ENCODE results near the gene TMEM255B. TPM values are rescaled to one million over a fixed set of nuclear protein-coding genes. Genes with fewer than 3 reads are reported as not detected.

TMEM255B gene
- total RNA-seq, 1 experiment from 2014 or later, result 2.8 TPM

DNA sequence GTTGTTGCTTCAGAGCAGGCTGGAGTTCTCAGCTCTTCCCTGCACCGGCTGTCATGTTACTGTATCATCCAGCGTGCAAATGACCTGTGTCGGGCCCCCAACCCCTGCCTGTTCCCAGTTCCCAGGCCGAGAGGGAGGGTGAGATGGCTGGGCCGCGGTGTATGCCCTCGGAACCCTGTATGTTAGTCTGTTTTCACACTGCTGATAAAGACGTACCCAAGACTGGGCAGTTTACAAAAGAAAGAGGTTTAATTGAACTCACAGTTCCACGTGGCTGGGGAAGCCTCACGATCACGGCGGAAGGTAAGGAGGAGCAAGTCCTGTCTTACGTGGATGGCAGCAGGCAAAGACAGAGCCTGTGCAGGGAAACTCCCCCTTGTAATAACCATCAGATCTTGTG is 10.9 kb downstream of the TMEM255B start:
- DNase-seq, result no peak
- Mint-ChIP-seq H3K9me3 (peaks cover 0 to 4% of the 10 kb centered on the region in 2 experiments; a peak in 2 of 5 replicates), H3K36me3 (ENCODE audit: insufficient read depth in 1 of 3, low read depth in 3 of 3) (no peaks in the 10 kb centered on the region; a peak in 2 of 7 replicates), H3K27ac (no peak overlapping the region; a peak in 1 of 7 replicates), H3K27me3 (ENCODE audit: low read depth) (peaks cover 9% of the 10 kb centered on the region; the same call in 1 of the 2 replicates), H3K4me1 (peaks cover 7 to 14% of the 10 kb centered on the region in 2 experiments), H3K4me3 (no peak overlapping the region)
- H3K56ac ChIP-seq (ENCODE audit: insufficient read length, low read depth, low read length), result no peak overlapping the region
- no peaks in the 10 kb centered on the region for H3K4me1 ChIP-seq (ENCODE audit: insufficient read depth, low read length)
- no peaks in the 10 kb centered on the region for H3K79me2 ChIP-seq (ENCODE audit: insufficient read depth, low read length)
- H3K9me3 ChIP-seq (ENCODE audit: control insufficient read depth, low read depth, low read length), result no peaks in the 10 kb centered on the region
- H4K8ac ChIP-seq (replicated peaks; ENCODE audit: insufficient read length, low read depth, low read length), result no peak overlapping the region
- H3K9ac ChIP-seq (ENCODE audit: extremely low read depth, insufficient read length, low read length), result no peak overlapping the region
- no peak overlapping the region for H3T11ph ChIP-seq (ENCODE audit: low read length)
- H3K79me1 ChIP-seq (ENCODE audit: insufficient read depth, low read depth, low read length, poor library complexity, severe bottlenecking), result no peaks in the 10 kb centered on the region
- no peak overlapping the region for H3K27ac ChIP-seq (ENCODE audit: insufficient read length, low read depth, low read length)
- TF ChIP-seq, protein P1, sequence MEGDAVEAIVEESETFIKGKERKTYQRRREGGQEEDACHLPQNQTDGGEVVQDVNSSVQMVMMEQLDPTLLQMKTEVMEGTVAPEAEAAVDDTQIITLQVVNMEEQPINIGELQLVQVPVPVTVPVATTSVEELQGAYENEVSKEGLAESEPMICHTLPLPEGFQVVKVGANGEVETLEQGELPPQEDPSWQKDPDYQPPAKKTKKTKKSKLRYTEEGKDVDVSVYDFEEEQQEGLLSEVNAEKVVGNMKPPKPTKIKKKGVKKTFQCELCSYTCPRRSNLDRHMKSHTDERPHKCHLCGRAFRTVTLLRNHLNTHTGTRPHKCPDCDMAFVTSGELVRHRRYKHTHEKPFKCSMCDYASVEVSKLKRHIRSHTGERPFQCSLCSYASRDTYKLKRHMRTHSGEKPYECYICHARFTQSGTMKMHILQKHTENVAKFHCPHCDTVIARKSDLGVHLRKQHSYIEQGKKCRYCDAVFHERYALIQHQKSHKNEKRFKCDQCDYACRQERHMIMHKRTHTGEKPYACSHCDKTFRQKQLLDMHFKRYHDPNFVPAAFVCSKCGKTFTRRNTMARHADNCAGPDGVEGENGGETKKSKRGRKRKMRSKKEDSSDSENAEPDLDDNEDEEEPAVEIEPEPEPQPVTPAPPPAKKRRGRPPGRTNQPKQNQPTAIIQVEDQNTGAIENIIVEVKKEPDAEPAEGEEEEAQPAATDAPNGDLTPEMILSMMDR (conservative IDR thresholded peaks at IDR 0.05), result no peak
- no peaks in the 10 kb centered on the region for H3K23me2 ChIP-seq (ENCODE audit: insufficient read length, low read depth, low read length, poor library complexity, severe bottlenecking)
- no peak overlapping the region for H2AK5ac ChIP-seq (ENCODE audit: insufficient read length, low read length)
- H4K20me1 ChIP-seq (ENCODE audit: control insufficient read depth, insufficient read depth, insufficient read length), result no peaks in the 10 kb centered on the region
- H2AFZ ChIP-seq (ENCODE audit: low read length), result no peak overlapping the region
- H3K23ac ChIP-seq (ENCODE audit: insufficient read length, low read depth, low read length), result no peak overlapping the region
- no peak overlapping the region for H3K18ac ChIP-seq (ENCODE audit: insufficient read length, low read depth, low read length)
- no peak overlapping the region for H4K91ac ChIP-seq (ENCODE audit: insufficient read length, low read depth, low read length)
- H2BK12ac ChIP-seq (ENCODE audit: insufficient read length, low read depth, low read length), result no peak overlapping the region
- no CpG with 5 or more reads among the region's 13 CpGs for WGBS (ENCODE audit: extremely low coverage, insufficient read length, low lambda C conversion rate)
- H2BK5ac ChIP-seq (ENCODE audit: insufficient read length, low read length), result no peak overlapping the region
- no peak overlapping the region for H2BK20ac ChIP-seq (ENCODE audit: low read depth, low read length, poor library complexity, severe bottlenecking)
- no peaks in the 10 kb centered on the region for H3K27me3 ChIP-seq (ENCODE audit: insufficient read depth, low read length)
- no peak overlapping the region for H4K5ac ChIP-seq (ENCODE audit: insufficient read length, low read depth, low read length)
- no peak overlapping the region for H2BK120ac ChIP-seq (ENCODE audit: low read depth, low read length, poor library complexity, severe bottlenecking)
- no peak overlapping the region for H3K4me2 ChIP-seq (ENCODE audit: insufficient read depth, insufficient read length, low read length)
- H3K14ac ChIP-seq (ENCODE audit: insufficient read depth, low read length), result no peak overlapping the region
- H2BK15ac ChIP-seq (ENCODE audit: low read depth, low read length), result no peak overlapping the region
- no peak overlapping the region for H3K4ac ChIP-seq (ENCODE audit: low read depth, low read length)

All from H9 (cell line).